SK-N-SH treated with all-trans-retinoic acid at 6 μM for 48 hours (cell line): ENCODE results near the gene C1R.

ENCODE experiments used
- ATAC-seq: fragments of 200-7000 bp; cut with Tn5 transposase; 3 replicates; pipeline ENCODE4 v1.9.1; 2020; ENCODE audit warnings: mild to moderate bottlenecking, moderate library complexity
- CREB5 ChIP-seq: fragments of 250-450 bp; sonication (Bioruptor Pico); IDR thresholded peaks from 2 replicates; pipeline ENCODE4 v1.5.1; 2020; ENCODE audit warnings: low read depth, mild to moderate bottlenecking, moderate library complexity
- CSDC2 ChIP-seq: fragments of 250-450 bp; sonication (Bioruptor Pico); IDR thresholded peaks from 2 replicates; pipeline ENCODE4 v1.5.0; 2020; ENCODE audit warnings: mild to moderate bottlenecking, moderate library complexity
- CSRNP3 ChIP-seq: fragments of 250-450 bp; sonication (Bioruptor Pico); IDR thresholded peaks from 2 replicates; pipeline ENCODE4 v1.5.1; 2021; ENCODE audit warnings: mild to moderate bottlenecking, moderate library complexity
- GLIS3 ChIP-seq: fragments of 250-450 bp; sonication (Bioruptor Pico); IDR thresholded peaks from 2 replicates; pipeline ENCODE4 v1.5.0; 2020; ENCODE audit warnings: mild to moderate bottlenecking, moderate library complexity
- ISL1 ChIP-seq: fragments of 250-450 bp; sonication (Bioruptor Pico); IDR thresholded peaks from 2 replicates; pipeline ENCODE4 v2.1.2; 2022; ENCODE audit warnings: mild to moderate bottlenecking, moderate library complexity
- OSR1 ChIP-seq: fragments of 250-450 bp; sonication (Bioruptor Pico); IDR thresholded peaks from 2 replicates; pipeline ENCODE4 v1.8.0; 2022; ENCODE audit warnings: moderate library complexity, mild to moderate bottlenecking, inconsistent platforms
- PATZ1 ChIP-seq: fragments of 250-450 bp; sonication (Bioruptor Pico); IDR thresholded peaks from 2 replicates; pipeline ENCODE4 v1.8.0; 2020; ENCODE audit warnings: mild to moderate bottlenecking, moderate library complexity, borderline replicate concordance
- POU6F1 ChIP-seq: fragments of 250-450 bp; sonication (Bioruptor Pico); IDR thresholded peaks from 2 replicates; pipeline ENCODE4 v1.8.0; 2021; ENCODE audit warnings: low read depth, mild to moderate bottlenecking, moderate library complexity, borderline replicate concordance
- RARB ChIP-seq: fragments of 250-450 bp; sonication (Bioruptor Pico); IDR thresholded peaks from 2 replicates; pipeline ENCODE4 v1.8.0; 2021; ENCODE audit warnings: mild to moderate bottlenecking, moderate library complexity
- TSHZ2 ChIP-seq: fragments of 250-450 bp; sonication (Bioruptor Pico); IDR thresholded peaks from 2 replicates; pipeline ENCODE4 v1.5.0; 2020; ENCODE audit warnings: mild to moderate bottlenecking, moderate library complexity
- ZFP3 ChIP-seq: fragments of 250-450 bp; sonication (Bioruptor Pico); IDR thresholded peaks from 2 replicates; pipeline ENCODE4 v1.5.0; 2020; ENCODE audit warnings: mild to moderate bottlenecking, moderate library complexity
- ZNF565 ChIP-seq: fragments of 450-650 bp; formaldehyde crosslinking; conservative IDR thresholded peaks from 2 replicates; pipeline ENCODE4 v1.5.0; 2020; ENCODE audit warnings: low read depth, mild to moderate bottlenecking, moderate library complexity
- ZNF70 ChIP-seq: fragments of 450-650 bp; formaldehyde crosslinking; IDR thresholded peaks from 2 replicates; pipeline ENCODE4 v1.5.0; 2020; ENCODE audit warnings: mild to moderate bottlenecking, moderate library complexity
- ZNF8 ChIP-seq: fragments of 450-650 bp; formaldehyde crosslinking; IDR thresholded peaks from 2 replicates; pipeline ENCODE4 v1.5.0; 2020; ENCODE audit warnings: mild to moderate bottlenecking, moderate library complexity

C1R gene

GRCh38 chr12:7031306-7031705 is 60.9 kb downstream of the C1R start:
- TF ChIP-seq CSRNP3 (no peak), ZNF8 (no peak), GLIS3 (no peak), RARB (CRISPR knock-in tag) (no peak), PATZ1 (CRISPR knock-in tag) (no peak), OSR1 (CRISPR knock-in tag) (no peak), POU6F1 (no peak), CREB5 (no peak), TSHZ2 (CRISPR knock-in tag) (no peak), ZNF70 (CRISPR knock-in tag) (no peak), CSDC2 (CRISPR knock-in tag) (no peak), ISL1 (CRISPR knock-in tag) (no peak), ZNF565 (CRISPR knock-in tag) (no peak), ZFP3 (CRISPR knock-in tag) (no peak)
- ATAC-seq = no peak
